Retinal pigment epithelial cell (primary cell): Measurements from ENCODE around the gene PPP2R5C.

Experiments
- DNase-seq: peaks from one replicate; pipeline ENCODE4 v3.0.0-alpha.2; 2010; ENCODE audit warnings: low read depth
- H3K4me3 ChIP-seq: 2 replicates; pipeline ENCODE4 v1.5.1; 2011; ENCODE audit warnings: mild to moderate bottlenecking, low read length, control low read depth, moderate library complexity
- CTCF ChIP-seq: conservative IDR thresholded peaks from 2 replicates; pipeline ENCODE4 v1.5.1; 2011; ENCODE audit warnings: low read depth, low read length, control low read depth, inconsistent platforms

PPP2R5C gene

GRCh38 chr14:101853455-101854018 lies 92.0 kb downstream of the PPP2R5C start:
- DNase-seq, result no peak
- no peak for TF ChIP-seq CTCF
- H3K4me3 ChIP-seq, result no peak overlapping the region

DNA sequence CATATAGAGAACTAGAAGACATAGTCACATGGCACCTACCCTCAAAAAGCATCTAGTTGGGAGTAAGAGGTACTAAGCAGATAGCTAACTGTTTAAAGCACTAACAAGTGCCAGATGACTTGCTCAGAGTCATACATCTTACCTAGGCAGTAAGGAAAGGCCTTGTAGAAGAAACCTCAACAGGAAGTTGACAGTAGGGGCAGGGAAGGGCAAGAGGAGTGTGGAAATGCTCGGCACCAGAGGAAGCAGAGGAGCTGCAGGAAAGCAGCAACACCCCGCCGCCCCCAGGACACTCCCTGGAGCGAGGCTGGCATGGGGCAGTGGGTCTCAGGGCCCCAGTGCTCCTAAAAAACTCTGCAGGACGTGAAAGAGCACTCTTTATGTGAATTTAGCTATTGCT lies 92.9 kb downstream of the PPP2R5C start:
- no peak for DNase-seq
- H3K4me3 ChIP-seq, result no peak overlapping the region
- no peak for TF ChIP-seq CTCF

GRCh38 chr14:101855958-101856357 lies 94.4 kb downstream of the PPP2R5C start:
- DNase-seq, result no peak
- H3K4me3 ChIP-seq, result no peak overlapping the region
- no peak for TF ChIP-seq CTCF

DNA sequence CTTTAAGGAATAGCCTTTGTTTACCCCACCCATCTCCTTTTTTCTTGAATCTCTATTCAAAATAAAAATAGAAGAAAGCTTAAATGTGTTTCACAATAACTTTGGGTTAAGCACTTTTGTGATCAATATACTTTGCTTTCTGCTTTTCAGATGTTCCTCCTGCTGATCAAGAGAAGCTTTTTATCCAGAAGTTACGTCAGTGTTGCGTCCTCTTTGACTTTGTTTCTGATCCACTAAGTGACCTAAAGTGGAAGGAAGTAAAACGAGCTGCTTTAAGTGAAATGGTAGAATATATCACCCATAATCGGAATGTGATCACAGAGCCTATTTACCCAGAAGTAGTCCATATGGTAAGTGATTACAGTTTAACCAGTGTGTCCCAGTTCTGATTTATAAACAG lies 95.0 kb downstream of the PPP2R5C start:
- no peak for TF ChIP-seq CTCF
- DNase-seq, result no peak
- no peak overlapping the region for H3K4me3 ChIP-seq

DNA sequence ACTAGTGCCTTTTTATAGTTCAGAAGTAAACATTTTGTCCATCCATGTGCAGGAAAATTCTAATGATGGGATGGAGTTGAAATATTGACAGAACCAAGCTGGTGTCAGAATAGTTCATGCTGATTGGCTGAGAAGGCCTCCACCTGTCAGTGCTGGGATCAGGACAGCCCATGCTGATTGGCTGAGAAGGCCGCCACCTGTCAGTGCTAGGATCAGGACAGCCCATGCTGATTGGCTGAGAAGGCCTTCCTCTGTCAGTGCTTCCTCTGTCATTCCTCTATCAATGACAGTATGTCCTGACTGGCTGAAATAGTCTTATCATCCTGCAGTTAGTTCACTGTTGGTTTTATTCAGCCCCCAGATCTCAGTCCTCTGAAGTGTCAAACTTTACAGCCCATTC lies 95.7 kb downstream of the PPP2R5C start:
- no peak overlapping the region for H3K4me3 ChIP-seq
- DNase-seq, result no peak
- no peak for TF ChIP-seq CTCF

- no peak overlapping the region for H3K4me3 ChIP-seq
- no peak for DNase-seq
- no peak for TF ChIP-seq CTCF
Measured at GRCh38 chr14:101858791-101859537, 97.5 kb downstream of the PPP2R5C start.

- no peak for TF ChIP-seq CTCF
- no peak overlapping the region for H3K4me3 ChIP-seq
- DNase-seq, result no peak
Measured at GRCh38 chr14:101859538-101859902, 98.0 kb downstream of the PPP2R5C start.
